HuH-7.5 (cell line): ENCODE measurements around the gene FAM131A.

ENCODE experiments used
- DNase-seq: peaks from one replicate; pipeline ENCODE4 v3.0.0; 2011; ENCODE audit warnings: low spot score

Gene FAM131A

DNA sequence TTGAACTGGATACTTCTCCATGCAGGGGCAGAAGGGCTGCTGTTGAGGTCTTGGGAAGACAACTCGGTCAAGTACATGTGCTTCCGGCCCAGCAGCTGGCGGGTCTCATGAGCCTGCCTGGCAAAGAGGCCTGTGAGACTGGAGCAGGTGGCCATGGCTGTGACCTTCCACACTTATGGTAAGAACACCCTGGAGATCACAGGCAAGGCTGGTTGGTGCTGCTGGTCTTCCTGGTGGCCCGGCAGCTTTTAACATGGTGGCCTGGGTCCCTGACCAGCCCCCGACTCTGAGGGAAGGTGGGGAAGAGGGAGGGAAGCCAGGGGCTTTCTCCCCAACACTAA lies 57.9 kb downstream of the FAM131A start:
- DNase-seq, result no peak
